Measurements from ENCODE around the gene ZNF607.
"Not testable (repeated sequence)": the region's sequence is repeated elsewhere in the genome, so short reads cannot be mapped to it uniquely, and the experiment has no call there.

ZNF607 gene

DNA sequence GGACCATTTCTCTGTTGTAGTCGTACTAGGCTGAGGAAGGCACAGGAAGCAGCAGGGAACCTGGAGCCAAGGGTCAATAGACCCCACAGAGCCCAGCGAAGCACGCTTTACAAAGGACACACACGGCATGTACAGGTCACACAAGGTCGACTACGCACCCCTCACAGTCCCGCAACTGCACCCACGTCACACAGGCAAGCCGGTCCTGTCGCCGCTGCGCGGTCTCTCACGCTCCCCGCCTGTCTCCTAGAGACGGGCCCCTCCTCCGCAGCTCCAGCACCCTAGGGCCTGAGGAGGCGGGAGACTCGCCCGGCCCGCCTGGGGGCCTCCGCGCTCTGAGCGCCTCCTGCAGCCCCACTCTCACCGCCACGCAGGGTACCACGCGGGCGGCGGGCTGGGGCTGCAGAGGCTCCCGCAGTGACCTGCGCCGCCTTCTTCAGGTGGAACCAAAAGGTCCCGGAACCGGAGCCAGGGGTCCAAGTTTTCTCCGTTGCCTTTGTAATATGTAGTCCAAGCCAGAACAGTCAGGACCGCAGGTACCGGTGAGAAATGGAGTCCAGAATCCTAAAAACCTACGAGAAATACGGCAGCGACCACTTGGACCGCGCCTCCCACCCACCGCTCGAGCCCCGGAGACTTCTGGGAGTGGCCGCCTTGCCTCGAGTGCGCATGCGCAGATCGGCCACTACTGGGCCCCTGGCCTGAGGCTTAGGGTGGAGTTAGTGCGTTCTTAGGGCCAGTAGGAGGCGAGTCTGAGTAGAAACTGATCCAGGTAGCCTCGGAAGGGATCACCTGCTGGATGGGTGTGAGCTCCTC lies at the start of gene ZNF607:
Gene ZNF607, minus strand, starts transcription at position 651 of the 816 bp plus-strand sequence. CDS start 8,143 bp downstream, outside the sequence.
- H3K4me3 ChIP-seq (ENCODE audit: low read depth, low read length): peak within 1 kb of the TSS; percentile 97

DNA sequence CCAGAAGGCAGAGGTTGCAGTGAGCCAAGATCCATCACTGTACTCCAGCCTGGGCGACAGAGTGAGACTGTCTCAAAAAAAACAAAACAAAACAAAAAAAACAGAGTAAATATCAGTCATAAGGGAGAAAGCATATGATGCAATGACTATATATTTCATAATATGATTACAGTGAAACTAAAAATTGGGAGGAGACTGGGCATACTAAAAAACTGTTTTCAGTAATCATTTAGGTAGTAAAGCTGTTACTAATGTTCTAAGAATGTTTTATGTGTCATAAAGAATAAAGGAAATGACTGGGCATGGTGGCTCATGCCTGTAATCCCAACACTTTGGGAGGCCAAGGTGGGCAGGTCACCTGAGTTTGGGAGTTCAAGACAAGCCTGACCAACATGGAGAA lies 43.9 kb upstream of the ZNF607 start:
- H3K4me3 ChIP-seq (ENCODE audit: low read depth, low read length): no peak overlapping the region

DNA sequence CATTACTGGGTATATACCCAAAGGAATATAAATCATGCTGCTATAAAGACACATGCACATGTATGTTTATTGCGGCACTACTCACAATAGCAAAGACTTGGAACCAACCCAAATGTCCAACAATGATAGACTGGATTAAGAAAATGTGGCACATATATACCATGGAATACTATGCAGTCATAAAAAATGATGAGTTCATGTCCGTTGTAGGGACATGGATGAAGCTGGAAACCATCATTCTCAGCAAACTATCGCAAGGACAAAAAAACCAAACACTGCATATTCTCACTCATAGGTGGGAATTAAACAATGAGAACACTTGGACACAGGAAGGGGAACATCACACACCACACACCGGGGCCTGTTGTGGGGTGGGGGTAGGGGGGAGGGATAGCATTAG lies 38.1 kb upstream of the ZNF607 start:
- not testable (repeated sequence) for H3K4me3 ChIP-seq (ENCODE audit: low read depth, low read length)

DNA sequence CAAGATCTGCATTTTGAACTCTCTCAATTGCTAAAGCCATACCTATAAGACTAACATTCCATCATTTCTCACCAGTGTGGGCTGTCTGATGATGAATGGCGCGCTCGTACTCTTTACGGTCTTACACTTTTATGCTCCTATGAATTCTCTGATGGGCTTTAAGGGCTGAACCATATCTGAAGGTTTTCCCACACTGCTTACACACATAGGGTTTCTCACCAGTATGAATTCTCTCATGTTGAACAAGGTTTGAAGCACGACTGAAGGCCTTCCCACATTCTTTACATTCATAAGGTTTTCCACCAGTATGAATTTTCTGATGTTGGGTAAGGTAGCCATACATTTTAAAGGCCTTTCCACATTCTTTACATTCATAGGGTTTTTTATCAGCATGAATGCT lies 18.8 kb upstream of the ZNF607 start:
- no peak overlapping the region for H3K4me3 ChIP-seq (ENCODE audit: low read depth, low read length)

DNA sequence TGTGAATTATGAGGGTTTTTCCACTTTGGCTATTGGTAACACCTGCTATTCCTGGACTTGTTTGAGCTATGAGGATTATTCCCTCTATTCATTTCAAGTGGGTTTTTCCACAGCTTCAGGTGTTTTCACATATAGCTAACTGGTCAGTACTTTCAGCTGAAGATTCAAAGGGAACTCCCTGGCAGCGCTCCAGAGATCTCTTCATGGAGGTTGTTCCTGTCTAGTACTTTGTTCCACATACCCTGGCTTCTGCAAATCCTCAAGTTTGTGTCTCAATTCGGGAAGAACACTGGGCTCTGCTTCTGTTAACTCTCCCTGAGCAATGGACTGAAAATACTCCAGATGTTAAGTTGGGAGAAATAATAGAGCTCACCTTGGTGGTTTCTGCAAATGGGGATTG lies 5.6 kb upstream of the ZNF607 start:
- H3K4me3 ChIP-seq (ENCODE audit: low read depth, low read length): no peak overlapping the region

DNA sequence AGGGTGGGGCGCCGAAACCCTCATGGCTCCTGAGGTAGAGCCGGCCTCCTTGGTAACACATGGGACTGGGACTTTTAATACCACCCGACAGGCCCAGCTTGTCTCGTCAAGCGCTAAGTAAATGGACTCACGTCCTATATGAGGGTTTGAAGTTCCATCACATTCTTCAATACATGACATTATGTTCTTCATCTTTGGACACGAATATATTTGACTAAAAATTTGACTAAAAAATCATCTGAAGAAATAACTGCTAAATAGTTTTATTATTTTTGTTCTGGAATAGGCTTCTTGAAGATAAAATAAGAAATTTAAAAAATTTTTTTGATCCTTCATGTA lies 335 bp upstream of the ZNF607 start:
- no peak overlapping the region for H3K4me3 ChIP-seq (ENCODE audit: low read depth, low read length)

DNA sequence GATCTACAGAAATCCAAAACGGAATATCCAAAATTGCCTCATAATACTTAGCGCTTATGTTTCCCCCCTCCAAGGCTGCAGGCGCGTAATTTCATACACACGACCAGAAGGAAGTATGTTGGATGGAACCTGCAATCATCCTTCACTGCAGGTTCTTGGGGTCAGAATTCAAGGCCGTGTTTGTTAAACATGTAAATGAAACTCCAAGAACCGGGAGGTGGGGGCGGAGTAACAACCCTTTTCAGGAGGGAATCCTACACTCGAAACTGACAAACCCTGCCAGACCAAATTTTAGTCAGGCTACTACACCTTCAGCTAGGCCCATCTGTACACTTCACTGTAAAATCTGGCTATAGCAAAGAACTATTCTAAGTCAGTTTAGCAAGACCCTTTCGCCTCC lies 1.3 kb downstream of the ZNF607 start:
- peak overlapping the region; percentile 97 for H3K4me3 ChIP-seq (ENCODE audit: low read depth, low read length)

DNA sequence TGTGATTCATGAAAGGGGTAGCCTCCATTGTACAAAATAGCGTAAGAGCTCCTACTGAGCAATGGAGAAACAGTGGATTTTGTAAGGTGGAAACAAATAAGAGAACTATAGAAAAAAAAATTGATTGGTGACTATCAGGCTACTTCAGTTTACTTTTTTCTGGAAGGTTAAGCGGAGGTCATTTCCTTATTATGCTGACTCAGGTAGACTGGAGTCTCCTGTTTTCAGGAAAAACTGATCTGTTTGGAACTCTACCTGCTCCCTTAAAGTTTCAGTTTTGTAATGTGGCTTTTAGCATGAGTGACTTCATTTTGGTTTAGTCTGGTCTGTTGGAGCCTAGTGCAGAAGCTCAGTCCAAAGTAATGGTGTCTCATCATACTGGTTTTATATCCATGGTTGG lies 3.4 kb downstream of the ZNF607 start:
- H3K4me3 ChIP-seq (ENCODE audit: low read depth, low read length): no peak overlapping the region

DNA sequence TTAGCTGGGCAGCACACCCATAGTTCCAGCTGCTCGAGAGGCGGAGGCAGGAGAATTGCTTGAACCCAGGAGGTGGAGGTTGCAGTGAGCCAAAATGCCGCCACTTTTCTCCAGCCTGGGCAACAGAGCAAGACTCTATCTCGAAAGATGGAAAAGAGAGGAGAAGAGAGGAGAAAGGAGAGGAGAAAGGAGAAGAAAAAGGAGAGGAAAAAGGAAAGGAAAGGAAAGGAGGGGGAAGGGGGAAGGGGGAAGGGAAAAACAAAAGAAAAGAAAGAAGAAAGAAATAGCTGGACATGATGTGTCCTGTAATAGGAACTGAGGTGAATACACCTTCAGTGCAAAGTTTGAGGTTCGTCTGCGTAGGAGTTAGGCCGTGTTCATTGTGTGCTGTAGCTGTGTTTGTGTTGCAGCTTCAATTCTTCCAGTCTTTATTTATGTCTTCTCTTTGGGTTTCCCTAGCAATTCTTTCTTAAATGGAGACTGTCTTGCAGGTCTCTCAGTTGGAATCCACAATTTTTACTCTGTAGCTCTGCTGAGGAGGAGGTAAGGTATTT lies 13.4 kb downstream of the ZNF607 start:
- no peak overlapping the region for H3K4me3 ChIP-seq (ENCODE audit: low read depth, low read length)

DNA sequence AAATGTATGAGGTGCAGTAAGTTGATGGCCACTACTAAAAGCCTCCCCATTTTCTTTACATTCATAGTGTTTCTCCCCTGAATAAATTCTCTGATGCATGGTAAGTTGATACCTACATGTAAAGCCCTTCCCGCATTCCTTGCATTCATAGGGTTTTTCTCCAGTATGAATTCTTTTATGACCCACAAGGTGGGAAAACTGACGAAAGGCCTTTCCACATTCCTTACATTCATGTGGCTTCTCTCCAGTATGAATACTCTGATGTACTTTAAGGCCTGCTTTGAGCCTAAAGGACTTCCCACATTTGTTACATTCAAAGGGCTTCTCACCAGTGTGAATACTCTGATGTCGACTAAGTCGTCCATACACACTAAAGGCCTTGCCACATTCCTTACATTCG lies 20.5 kb downstream of the ZNF607 start:
- H3K4me3 ChIP-seq (ENCODE audit: low read depth, low read length): no peak overlapping the region

DNA sequence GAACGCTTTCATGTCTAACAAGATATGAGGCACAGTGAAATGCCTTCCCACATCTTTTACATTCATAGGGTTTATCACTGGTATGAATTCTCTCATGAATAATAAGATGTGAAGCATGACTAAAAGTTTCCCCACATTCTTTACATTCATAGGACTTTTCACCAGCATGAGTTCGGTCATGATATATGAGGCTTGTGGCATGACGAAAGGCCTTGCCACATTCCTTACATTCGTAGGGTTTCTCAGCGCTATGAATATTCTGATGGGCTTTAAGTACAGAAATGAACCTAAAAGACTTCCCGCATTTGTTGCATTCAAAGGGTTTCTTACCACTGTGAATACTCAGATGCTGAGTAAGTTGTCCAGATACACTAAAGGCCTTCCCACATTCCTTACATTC lies 21.3 kb downstream of the ZNF607 start:
- H3K4me3 ChIP-seq (ENCODE audit: low read depth, low read length): no peak overlapping the region

DNA sequence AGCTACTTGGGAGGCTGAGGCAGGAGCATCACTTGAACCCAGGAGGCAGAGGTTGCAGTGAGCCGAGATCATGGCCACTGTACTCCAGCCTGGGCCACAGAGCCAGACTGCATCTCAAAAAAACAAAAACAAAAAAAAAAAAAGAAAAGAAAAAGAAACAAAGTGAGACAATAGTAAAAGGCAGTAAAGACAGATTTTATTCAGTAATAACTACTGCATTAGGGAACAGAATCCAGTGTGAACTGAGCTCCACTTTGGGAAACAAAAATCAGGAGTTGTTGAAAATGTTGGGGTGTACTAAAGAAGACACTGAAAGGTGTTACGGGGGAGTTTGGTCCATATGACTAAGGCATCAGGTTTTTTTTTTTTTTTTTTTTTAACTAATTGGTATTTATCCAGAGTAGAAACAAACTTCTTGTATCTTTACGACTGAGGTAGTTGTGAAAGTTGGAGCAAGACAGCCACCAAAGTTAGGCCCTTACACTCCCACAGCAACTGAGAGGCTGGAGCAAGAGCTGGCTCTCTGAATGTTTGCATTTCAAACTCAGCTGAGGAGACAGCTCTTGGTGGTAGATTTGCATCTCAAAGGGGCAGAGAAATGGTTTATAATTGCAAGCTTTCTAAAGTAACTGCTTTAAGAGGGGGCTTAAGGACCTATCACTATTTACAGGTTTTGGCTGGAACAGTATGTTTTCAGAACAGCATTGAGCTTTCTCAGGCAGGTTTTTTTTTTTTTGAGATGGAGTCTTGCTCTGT lies 24.2 kb downstream of the ZNF607 start:
- no peak overlapping the region for H3K4me3 ChIP-seq (ENCODE audit: low read depth, low read length)

DNA sequence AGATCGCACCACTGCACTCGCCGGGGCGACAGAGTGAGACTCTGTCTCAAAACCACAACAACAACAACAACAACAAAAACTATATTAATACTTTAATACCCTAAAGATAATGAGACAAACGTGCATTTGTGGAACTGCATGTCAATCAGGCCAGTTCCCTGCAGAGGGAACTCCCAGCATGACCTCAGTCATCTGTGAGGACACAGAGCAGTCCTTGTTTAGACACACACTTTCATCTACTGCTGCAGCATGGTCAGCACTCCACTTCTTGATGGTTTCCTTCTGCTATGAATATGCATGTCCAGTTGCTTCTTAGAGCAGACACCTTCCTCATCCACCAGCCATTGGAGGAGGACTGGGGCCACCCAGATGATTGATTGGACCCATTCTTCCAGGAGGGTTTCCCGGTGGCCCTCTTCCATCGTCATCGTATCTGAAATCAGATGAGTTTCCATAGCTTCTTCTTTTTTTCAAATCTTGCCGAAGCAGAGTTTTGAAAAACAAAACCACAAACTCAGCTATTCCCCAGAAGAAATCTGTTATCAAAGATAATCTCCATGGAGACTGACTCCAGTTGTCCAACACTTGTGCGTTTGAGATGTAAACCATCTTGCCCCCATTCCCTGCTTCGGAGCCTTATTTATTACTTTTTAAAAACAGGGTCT lies 26.5 kb downstream of the ZNF607 start:
- no peak overlapping the region for H3K4me3 ChIP-seq (ENCODE audit: low read depth, low read length)

DNA sequence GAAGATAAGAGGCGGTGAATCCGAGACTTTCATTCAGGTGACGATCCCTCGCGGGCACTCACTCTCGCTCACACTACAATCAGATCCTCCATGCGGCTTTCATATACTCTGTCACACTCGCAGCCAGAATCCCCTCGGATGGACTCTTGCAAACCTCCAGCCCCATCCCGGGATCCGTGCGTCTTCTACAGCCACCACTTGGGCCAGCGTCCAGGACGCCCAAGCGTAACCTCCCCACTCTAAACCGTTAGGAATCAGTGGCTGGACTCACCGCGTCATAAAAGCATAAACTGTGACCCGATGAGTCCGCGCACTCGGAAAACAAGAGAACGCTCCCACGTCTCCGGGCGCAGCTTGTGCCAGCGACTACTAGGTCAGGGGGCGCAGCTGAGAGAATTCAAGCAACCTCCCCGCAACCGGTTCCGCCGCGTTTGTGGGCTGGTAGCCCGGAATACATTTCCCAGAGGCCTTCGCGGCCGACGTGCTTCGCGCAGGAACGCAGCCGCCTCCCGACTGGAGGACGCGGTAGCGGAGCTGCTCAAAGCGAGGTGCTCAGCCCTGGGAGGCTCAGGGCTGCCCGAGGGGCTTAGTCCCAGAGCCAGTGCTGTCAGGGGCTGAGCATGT lies 27.6 kb downstream of the ZNF607 start:
- peak overlapping the region; percentile 63 for H3K4me3 ChIP-seq (ENCODE audit: low read depth, low read length)

DNA sequence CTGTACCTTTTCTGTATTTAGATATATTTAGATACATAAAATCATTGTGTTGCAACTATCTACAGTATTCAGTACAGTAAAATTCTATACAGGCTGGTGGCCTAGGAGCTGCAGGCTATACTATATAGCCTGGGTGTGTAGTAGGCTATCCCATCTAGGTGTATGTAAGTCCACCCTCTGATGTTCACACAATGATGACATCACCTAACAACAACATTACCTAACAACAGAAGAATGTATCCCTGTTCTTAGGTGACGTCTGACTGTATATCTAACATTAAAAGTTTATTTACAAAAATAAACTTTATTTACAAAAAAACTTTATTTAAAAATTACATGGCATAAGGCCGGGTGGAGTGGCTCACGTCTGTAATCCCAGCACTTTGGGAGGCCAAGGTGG lies 36.0 kb downstream of the ZNF607 start:
- no peak overlapping the region for H3K4me3 ChIP-seq (ENCODE audit: low read depth, low read length)

DNA sequence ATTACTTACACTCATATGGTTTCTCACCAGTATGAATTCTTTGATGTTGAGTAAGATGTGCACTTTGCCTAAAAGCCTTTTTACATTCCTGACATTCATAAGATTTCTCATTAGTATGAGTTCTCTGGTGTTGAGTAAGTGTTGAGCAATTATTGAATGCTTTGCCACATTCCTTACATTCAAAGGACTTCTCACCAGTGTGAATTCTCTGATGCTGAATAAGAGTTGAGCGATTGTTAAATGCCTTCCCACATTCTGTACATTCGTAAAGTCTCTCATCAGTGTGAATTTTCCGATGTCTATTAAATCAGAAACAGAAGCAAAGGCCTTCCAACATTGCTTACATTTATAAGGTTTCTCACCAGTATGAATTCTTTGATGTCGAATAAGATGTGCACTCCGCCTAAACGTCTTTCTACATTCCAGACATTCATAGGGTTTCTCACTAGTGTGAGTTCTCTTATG lies 50.1 kb downstream of the ZNF607 start:
- H3K4me3 ChIP-seq (ENCODE audit: low read depth, low read length): no peak overlapping the region

DNA sequence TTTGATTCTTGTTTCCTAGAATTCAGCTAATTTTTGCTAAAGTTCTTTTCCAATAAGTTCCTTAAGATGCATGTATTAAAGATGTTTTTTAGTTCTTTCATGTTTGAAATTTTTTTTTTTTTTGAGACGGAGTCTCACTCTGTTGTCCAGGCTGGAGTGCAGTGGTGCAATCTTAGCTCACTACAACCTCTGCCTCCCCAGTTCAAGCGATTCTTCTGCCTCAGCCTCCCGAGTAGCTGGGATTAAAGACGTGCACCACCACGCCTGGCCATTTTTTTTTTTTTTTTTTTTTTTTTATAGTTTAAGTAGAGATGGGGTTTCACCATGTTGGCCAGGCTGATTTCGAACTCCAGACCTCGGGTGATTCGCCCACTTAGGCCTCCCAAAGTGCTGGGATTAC lies 62.4 kb downstream of the ZNF607 start:
- H3K4me3 ChIP-seq (ENCODE audit: low read depth, low read length): not testable (repeated sequence)

DNA sequence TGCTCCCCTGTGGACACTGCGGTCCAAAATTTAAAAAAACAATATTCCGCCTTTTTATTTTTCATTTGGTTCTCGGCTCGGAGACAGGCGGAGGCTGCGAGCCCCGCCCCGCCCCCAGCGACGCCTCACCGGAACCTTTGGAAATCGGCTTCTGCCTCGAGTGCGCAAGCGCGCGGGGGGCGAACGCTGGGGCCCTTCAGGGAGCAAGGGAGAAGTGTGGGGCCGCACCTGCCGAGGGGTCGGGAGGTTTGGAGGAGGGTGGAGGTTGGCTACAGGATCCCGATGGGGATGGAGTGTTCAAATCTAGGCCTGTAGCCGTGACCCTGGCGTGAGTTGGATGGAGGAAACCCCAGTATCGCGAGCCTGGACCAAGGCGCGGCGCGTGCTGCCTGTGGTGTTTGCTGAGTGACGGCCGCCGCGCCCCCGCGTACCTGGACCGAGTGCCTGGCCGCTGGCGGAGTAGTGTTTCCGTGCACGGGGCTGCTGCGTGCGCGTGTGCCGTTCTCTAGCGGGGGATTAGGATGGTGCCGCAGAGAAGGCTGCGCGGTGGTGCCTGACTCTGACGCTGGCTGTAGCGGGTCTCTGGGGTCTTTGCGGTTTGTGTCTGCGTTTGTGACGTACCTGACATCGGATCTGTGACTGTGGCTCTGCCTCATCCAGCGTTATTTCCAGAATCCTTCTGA lies 63.7 kb downstream of the ZNF607 start:
- H3K4me3 ChIP-seq (ENCODE audit: low read depth, low read length): peak overlapping the region; percentile 69

DNA sequence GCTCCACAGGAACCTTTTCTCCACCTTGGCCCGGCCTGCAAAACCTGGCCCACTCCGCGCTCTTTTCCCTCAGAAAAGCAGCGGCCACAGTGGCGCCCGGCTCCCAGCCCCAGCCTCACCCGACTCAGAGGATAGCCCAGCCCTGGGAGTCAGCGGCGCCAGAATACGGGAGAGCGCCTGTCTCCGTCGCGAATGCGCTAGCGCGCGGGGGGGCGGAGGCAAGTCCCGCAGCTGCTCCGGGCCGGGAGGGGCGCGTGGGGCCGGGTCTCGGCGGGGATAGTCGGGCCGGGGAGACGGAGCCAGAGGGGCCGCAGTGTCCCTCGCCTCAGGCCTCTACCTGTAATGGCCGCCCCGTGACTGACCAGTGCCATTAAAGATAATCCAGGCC lies 64.3 kb downstream of the ZNF607 start, which contains the start of gene ZFP30:
Gene ZFP30, minus strand, starts transcription at position 165 of the 388 bp plus-strand sequence. CDS start 7,643 bp downstream, outside the sequence.
- H3K4me3 ChIP-seq (ENCODE audit: low read depth, low read length): peak within 1 kb of the TSS; percentile 69

DNA sequence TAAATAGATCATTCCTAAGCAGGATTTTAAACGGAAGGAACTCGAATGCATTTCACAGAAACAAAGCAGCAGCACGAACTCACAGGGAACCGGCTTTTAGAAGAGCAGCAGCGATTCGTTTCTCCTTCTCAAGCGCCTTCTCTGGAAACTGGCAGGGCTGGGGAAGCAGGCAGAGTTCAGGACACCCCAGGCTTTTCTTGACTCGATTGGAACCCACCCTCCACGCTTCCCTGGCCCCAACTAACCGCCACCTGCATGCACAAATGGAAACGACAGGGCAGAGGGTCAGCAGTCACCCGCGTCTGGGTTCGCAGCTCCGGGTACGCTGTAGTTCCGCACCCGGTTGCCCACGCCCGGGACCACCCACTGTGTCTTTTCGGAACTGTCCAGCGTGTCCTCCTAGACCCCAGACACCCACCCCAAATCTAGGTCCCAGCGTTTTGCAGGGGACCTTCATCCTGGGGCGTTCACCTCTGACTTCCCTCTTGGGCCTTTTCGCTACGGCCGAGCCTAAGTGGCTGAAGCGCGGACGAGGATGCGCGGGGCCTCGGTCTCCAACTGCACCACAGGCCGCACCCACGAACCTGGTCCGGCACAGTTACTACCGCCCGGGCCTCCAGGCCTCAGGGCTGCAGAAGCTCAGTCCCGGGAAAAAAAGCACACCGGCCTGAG lies 64.8 kb downstream of the ZNF607 start:
- H3K4me3 ChIP-seq (ENCODE audit: low read depth, low read length): peak overlapping the region; percentile 69

Measured in iPS-11a (cell line).